SK-N-SH (cell line): ENCODE results near the gene COL4A5. TPM values are rescaled to one million over a fixed set of nuclear protein-coding genes. Genes with fewer than 3 reads are reported as not detected.

ENCODE experiments used
- CTCF ChIA-PET: fragments of 300-600, 350-600 bp; formaldehyde crosslinking; extraction: SDS; loops from one replicate; lab custom pipeline; 2021; lab: Yijun Ruan, JAX
- POLR2A ChIA-PET: fragments of 350-600 bp; sonication (Branson Sonifier 250); formaldehyde crosslinking; extraction: SDS; loops from one replicate; lab custom pipeline; 2020; ENCODE audit warnings: antibody characterized with exemption, inconsistent platforms; lab: Yijun Ruan, JAX
- DNase-seq: peaks from one replicate; pipeline ENCODE4 v3.0.0; 2012
- H2AFZ ChIP-seq: fragments of 200-600 bp; sonication (generic); 2 replicates; pipeline ENCODE4 v1.8.1; 2016; ENCODE audit warnings: antibody characterized with exemption, mild to moderate bottlenecking, low read depth
- H3F3A ChIP-seq: fragments of 200-600 bp; sonication (generic); replicated peaks from 2 replicates; pipeline ENCODE3; 2016; ENCODE audit warnings: antibody characterized with exemption, mild to moderate bottlenecking; ENCODE audit not compliant: insufficient read depth
- H3K27ac ChIP-seq, 2 experiments: fragments of 200-500 bp in 1 of 2; fragments of 200-600 bp in 1 of 2; sonication (Bioruptor generic) in 1 of 2; sonication (generic), shearing (Covaris generic) in 1 of 2; 2 replicates each; pipeline versions ENCODE4 v1.5.1 to v1.6.1; 2014 to 2016; ENCODE audit warnings: low read depth in 2 of 2, inconsistent platforms in 1 of 2, low read length in 1 of 2, mild to moderate bottlenecking in 1 of 2, mixed read lengths in 1 of 2
- H3K27me3 ChIP-seq: fragments of 200-600 bp; sonication (generic), shearing (Covaris generic); 2 replicates; pipeline ENCODE4 v1.6.1; 2016; ENCODE audit warnings: mixed run types; ENCODE audit not compliant: insufficient read depth
- H3K36me3 ChIP-seq, 2 experiments: fragments of 200-500 bp in 1 of 2; fragments of 200-600 bp in 1 of 2; sonication (Bioruptor generic) in 1 of 2; sonication (generic) in 1 of 2; replicated peaks in 1 of 2; 2 replicates each; pipeline versions ENCODE3 to v1.5.1; 2014 to 2016; ENCODE audit warnings: low read length in 1 of 2, mild to moderate bottlenecking in 1 of 2; ENCODE audit not compliant: insufficient read depth in 2 of 2, control insufficient read depth in 1 of 2
- H3K4me1 ChIP-seq, 2 experiments: fragments of 200-500 bp in 1 of 2; fragments of 200-600 bp in 1 of 2; sonication (Bioruptor generic) in 1 of 2; sonication (generic), shearing (Covaris generic) in 1 of 2; 2 replicates each; pipeline versions ENCODE4 v1.5.1 to v1.6.1; 2014 to 2016; ENCODE audit warnings: low read depth in 1 of 2, low read length in 1 of 2, mixed run types in 1 of 2; ENCODE audit not compliant: insufficient read depth in 2 of 2, control insufficient read depth in 1 of 2
- H3K4me2 ChIP-seq: fragments of 200-600 bp; sonication (generic), shearing (Covaris generic); 2 replicates; pipeline ENCODE4 v1.6.1; 2017; ENCODE audit warnings: mixed run types
- H3K4me3 ChIP-seq, 2 experiments: fragments of 200-500 bp in 1 of 2; fragments of 200-600 bp in 1 of 2; sonication (Bioruptor generic) in 1 of 2; sonication (generic), shearing (Covaris generic) in 1 of 2; 2 replicates each; pipeline versions ENCODE4 v1.5.1 to v1.8.1; 2014 to 2016; ENCODE audit warnings: low read depth in 2 of 2, inconsistent platforms in 1 of 2, low read length in 1 of 2, mild to moderate bottlenecking in 1 of 2, mixed read lengths in 1 of 2, moderate library complexity in 1 of 2
- H3K79me2 ChIP-seq: fragments of 200-600 bp; sonication (generic); 2 replicates; pipeline ENCODE4 v1.8.1; 2017; ENCODE audit warnings: mild to moderate bottlenecking; ENCODE audit not compliant: insufficient read depth
- H3K9ac ChIP-seq: fragments of 200-600 bp; sonication (generic); 2 replicates; pipeline ENCODE4 v1.6.1; 2017; ENCODE audit warnings: mixed run types
- H3K9me2 ChIP-seq: fragments of 200-600 bp; sonication (generic); 2 replicates; pipeline ENCODE4 v1.6.1; 2017; ENCODE audit warnings: mixed run types
- H3K9me3 ChIP-seq: fragments of 200-600 bp; sonication (generic); 2 replicates; pipeline ENCODE4 v1.6.1; 2017; ENCODE audit warnings: mixed run types, mild to moderate bottlenecking, moderate library complexity
- H4K20me1 ChIP-seq: fragments of 200-600 bp; sonication (generic); 2 replicates; pipeline ENCODE4 v1.6.1; 2017; ENCODE audit warnings: mild to moderate bottlenecking, mixed run types; ENCODE audit not compliant: insufficient read depth
- FOSL2 ChIP-seq: IDR thresholded peaks from 2 replicates; pipeline ENCODE4 v1.4.0; 2012; ENCODE audit warnings: low read depth, mild to moderate bottlenecking, moderate library complexity, borderline replicate concordance
- FOXJ3 ChIP-seq: sonication (generic); formaldehyde crosslinking; IDR thresholded peaks from 2 replicates; pipeline ENCODE4 v1.5.1; 2020; ENCODE audit warnings: mild to moderate bottlenecking, missing genetic modification reagents
- MEF2A ChIP-seq: IDR thresholded peaks from 2 replicates; pipeline ENCODE4 v1.4.0; 2012; ENCODE audit warnings: low read depth, borderline replicate concordance
- MXI1 ChIP-seq: IDR thresholded peaks from 2 replicates; pipeline ENCODE4 v1.6.1; 2012; ENCODE audit warnings: mild to moderate bottlenecking, low read depth, low read length, improper control_type of control experiment
- POLR2AphosphoS5 ChIP-seq: IDR thresholded peaks from 2 replicates; pipeline ENCODE4 v1.6.1; 2012; ENCODE audit warnings: low read depth, low read length
- RAD21 ChIP-seq: IDR thresholded peaks from 2 replicates; pipeline ENCODE4 v1.6.1; 2012; ENCODE audit warnings: mild to moderate bottlenecking, low read length
- RFX5 ChIP-seq: IDR thresholded peaks from 2 replicates; pipeline ENCODE4 v1.6.1; 2012; ENCODE audit warnings: mild to moderate bottlenecking, improper control_type of control experiment, low read length
- RXRA ChIP-seq: IDR thresholded peaks from 2 replicates; pipeline ENCODE4 v1.4.0; 2012; ENCODE audit warnings: low read depth, mild to moderate bottlenecking, borderline replicate concordance
- SIN3A ChIP-seq: IDR thresholded peaks from 2 replicates; pipeline ENCODE4 v1.6.1; 2012; ENCODE audit warnings: low read depth, mild to moderate bottlenecking, low read length, moderate library complexity, borderline replicate concordance
- TAF1 ChIP-seq: IDR thresholded peaks from 2 replicates; pipeline ENCODE4 v1.6.1; 2012; ENCODE audit warnings: low read depth, mild to moderate bottlenecking, low read length, moderate library complexity, borderline replicate concordance
- USF2 ChIP-seq: fragments of 150-350 bp; IDR thresholded peaks from 2 replicates; pipeline ENCODE4 v1.6.1; 2017; ENCODE audit warnings: antibody characterized with exemption, low read length, low read depth, borderline replicate concordance
- WGBS: methylation state at CpG from one replicate; pipeline ENCODE4 v1.1.6; 2017; ENCODE audit warnings: low lambda C conversion rate; 5-methylcytosine and 5-hydroxymethylcytosine counted together
- polyA plus RNA-seq, 3 experiments: library from polyadenylated mRNA; depleted of rRNA; stranded (reverse); fragments of >200 nt; gene quantifications; 2 replicates each; pipeline ENCODE4 v1.2.3, GENCODE V29; 2012
- TF ChIP-seq, protein P1 (sequence below): IDR thresholded peaks from 2 replicates; pipeline ENCODE4 v1.4.0; 2012; ENCODE audit warnings: low read depth, borderline replicate concordance
- TF ChIP-seq, protein P2 (sequence below): fragments of 200-600 bp; sonication (generic); IDR thresholded peaks from 2 replicates; pipeline ENCODE4 v1.6.1; 2017; ENCODE audit warnings: antibody characterized with exemption, mild to moderate bottlenecking, moderate library complexity
- TF ChIP-seq, protein P3 (sequence below): IDR thresholded peaks from 2 replicates; pipeline ENCODE4 v1.6.1; 2012; ENCODE audit warnings: mild to moderate bottlenecking, low read depth, low read length, moderate library complexity

Gene COL4A5
- polyA plus RNA-seq, 1 of the 3 experiments (the other 2 are of a cell fraction), result 0.02 TPM

GRCh38 chrX:108417257-108417656 lies 22.4 kb upstream of the COL4A5 start:
- no peaks in the 10 kb centered on the region for H3K9me2 ChIP-seq

DNA sequence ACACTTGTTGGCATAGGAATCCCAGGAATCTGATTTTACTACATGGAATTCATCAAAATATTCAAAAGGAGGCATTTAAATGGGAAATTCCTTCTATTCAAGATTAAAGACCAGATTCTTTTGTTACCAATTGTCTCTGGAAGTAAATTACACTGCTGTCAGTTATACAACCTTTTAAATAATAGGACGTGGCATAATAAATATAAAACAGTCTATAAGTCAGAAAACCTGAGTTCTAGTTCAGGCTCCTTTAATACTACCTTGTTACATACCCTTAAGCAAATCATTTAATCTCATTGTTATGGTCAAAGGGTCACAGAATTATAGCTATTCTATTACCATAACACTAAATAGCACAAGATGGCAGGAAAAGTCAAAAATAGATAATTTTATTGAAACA lies 20.2 kb upstream of the COL4A5 start:
- H3K27me3 ChIP-seq, result peaks cover 12% of the 10 kb centered on the region; the same call in 1 of the 2 replicates
- no peaks in the 10 kb centered on the region for H3F3A ChIP-seq
- H3K4me3 ChIP-seq, result no peak overlapping the region
- no peaks in the 10 kb centered on the region for H3K4me1 ChIP-seq
- TF ChIP-seq, protein P1, sequence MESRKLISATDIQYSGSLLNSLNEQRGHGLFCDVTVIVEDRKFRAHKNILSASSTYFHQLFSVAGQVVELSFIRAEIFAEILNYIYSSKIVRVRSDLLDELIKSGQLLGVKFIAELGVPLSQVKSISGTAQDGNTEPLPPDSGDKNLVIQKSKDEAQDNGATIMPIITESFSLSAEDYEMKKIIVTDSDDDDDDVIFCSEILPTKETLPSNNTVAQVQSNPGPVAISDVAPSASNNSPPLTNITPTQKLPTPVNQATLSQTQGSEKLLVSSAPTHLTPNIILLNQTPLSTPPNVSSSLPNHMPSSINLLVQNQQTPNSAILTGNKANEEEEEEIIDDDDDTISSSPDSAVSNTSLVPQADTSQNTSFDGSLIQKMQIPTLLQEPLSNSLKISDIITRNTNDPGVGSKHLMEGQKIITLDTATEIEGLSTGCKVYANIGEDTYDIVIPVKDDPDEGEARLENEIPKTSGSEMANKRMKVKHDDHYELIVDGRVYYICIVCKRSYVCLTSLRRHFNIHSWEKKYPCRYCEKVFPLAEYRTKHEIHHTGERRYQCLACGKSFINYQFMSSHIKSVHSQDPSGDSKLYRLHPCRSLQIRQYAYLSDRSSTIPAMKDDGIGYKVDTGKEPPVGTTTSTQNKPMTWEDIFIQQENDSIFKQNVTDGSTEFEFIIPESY, result no peak
- TF ChIP-seq MEF2A (no peak), MXI1 (no peak), TAF1 (no peak), RXRA (no peak), RAD21 (no peak), FOXJ3 (no peak), SIN3A (no peak), RFX5 (no peak), USF2 (no peak)
- TF ChIP-seq, protein P2, sequence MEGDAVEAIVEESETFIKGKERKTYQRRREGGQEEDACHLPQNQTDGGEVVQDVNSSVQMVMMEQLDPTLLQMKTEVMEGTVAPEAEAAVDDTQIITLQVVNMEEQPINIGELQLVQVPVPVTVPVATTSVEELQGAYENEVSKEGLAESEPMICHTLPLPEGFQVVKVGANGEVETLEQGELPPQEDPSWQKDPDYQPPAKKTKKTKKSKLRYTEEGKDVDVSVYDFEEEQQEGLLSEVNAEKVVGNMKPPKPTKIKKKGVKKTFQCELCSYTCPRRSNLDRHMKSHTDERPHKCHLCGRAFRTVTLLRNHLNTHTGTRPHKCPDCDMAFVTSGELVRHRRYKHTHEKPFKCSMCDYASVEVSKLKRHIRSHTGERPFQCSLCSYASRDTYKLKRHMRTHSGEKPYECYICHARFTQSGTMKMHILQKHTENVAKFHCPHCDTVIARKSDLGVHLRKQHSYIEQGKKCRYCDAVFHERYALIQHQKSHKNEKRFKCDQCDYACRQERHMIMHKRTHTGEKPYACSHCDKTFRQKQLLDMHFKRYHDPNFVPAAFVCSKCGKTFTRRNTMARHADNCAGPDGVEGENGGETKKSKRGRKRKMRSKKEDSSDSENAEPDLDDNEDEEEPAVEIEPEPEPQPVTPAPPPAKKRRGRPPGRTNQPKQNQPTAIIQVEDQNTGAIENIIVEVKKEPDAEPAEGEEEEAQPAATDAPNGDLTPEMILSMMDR, result no peak
- TF ChIP-seq, protein P3, sequence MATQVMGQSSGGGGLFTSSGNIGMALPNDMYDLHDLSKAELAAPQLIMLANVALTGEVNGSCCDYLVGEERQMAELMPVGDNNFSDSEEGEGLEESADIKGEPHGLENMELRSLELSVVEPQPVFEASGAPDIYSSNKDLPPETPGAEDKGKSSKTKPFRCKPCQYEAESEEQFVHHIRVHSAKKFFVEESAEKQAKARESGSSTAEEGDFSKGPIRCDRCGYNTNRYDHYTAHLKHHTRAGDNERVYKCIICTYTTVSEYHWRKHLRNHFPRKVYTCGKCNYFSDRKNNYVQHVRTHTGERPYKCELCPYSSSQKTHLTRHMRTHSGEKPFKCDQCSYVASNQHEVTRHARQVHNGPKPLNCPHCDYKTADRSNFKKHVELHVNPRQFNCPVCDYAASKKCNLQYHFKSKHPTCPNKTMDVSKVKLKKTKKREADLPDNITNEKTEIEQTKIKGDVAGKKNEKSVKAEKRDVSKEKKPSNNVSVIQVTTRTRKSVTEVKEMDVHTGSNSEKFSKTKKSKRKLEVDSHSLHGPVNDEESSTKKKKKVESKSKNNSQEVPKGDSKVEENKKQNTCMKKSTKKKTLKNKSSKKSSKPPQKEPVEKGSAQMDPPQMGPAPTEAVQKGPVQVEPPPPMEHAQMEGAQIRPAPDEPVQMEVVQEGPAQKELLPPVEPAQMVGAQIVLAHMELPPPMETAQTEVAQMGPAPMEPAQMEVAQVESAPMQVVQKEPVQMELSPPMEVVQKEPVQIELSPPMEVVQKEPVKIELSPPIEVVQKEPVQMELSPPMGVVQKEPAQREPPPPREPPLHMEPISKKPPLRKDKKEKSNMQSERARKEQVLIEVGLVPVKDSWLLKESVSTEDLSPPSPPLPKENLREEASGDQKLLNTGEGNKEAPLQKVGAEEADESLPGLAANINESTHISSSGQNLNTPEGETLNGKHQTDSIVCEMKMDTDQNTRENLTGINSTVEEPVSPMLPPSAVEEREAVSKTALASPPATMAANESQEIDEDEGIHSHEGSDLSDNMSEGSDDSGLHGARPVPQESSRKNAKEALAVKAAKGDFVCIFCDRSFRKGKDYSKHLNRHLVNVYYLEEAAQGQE, result no peak
- no peak overlapping the region for H2AFZ ChIP-seq
- H3K36me3 ChIP-seq, result no peaks in the 10 kb centered on the region
- H3K4me2 ChIP-seq, result no peak overlapping the region
- ChIA-PET CTCF (no interaction called here), POLR2A (no interaction called here)
- no peaks in the 10 kb centered on the region for H3K79me2 ChIP-seq
- H3K27ac ChIP-seq, result no peak overlapping the region
- H3K9me2 ChIP-seq, result no peaks in the 10 kb centered on the region
- 0% methylated on average over 1 of the region's 1 CpG for WGBS
- no peaks in the 10 kb centered on the region for H3K9me3 ChIP-seq
- H4K20me1 ChIP-seq, result no peaks in the 10 kb centered on the region
- no peak for DNase-seq
- no peak overlapping the region for H3K9ac ChIP-seq

More at GRCh38 chrX:108417257-108417656, 22.4 kb upstream of the COL4A5 start:
- no peak overlapping the region for H3K4me3 ChIP-seq
- no peaks in the 10 kb centered on the region for H3F3A ChIP-seq
- no peak overlapping the region for H3K27ac ChIP-seq
- TF ChIP-seq POLR2AphosphoS5 (no peak), FOSL2 (no peak)
- TF ChIP-seq, protein P1, result no peak
- ChIA-PET CTCF (no interaction called here), POLR2A (no interaction called here)
- no peaks in the 10 kb centered on the region for H3K4me1 ChIP-seq
- no peaks in the 10 kb centered on the region for H4K20me1 ChIP-seq
- H3K27me3 ChIP-seq, result peaks cover 12% of the 10 kb centered on the region; the same call in 1 of the 2 replicates
- no peak for DNase-seq
- no peak overlapping the region for H3K9ac ChIP-seq
- no peak overlapping the region for H3K4me2 ChIP-seq
- WGBS, result 0% methylated on average over 1 of the region's 1 CpG
- H3K9me3 ChIP-seq, result no peaks in the 10 kb centered on the region
- no peaks in the 10 kb centered on the region for H3K79me2 ChIP-seq
- H2AFZ ChIP-seq, result no peak overlapping the region
- H3K36me3 ChIP-seq, result no peaks in the 10 kb centered on the region
